ENCODE measurements around the gene TAS2R60. TPM values are rescaled to one million over a fixed set of nuclear protein-coding genes. Genes with fewer than 3 reads are reported as not detected.

TAS2R60 gene
- total RNA-seq, 1 donor, result not detected

GRCh38 chr7:143407287-143408251 lies 35.7 kb upstream of the TAS2R60 start:
- peak; percentile 84 for DNase-seq (ENCODE audit: insufficient read length, low spot score, missing footprints)
- peaks cover 28% of the 10 kb centered on the region for H3K4me1 ChIP-seq (ENCODE audit: insufficient read depth, low read length)
- H3K4me2 ChIP-seq (ENCODE audit: insufficient read depth, low read length), result no peak overlapping the region
- no peak overlapping the region for H3K4me3 ChIP-seq (ENCODE audit: insufficient read depth, low read length)
- no peaks in the 10 kb centered on the region for H3K9me3 ChIP-seq (ENCODE audit: low read depth, low read length)
- H3K27me3 ChIP-seq (ENCODE audit: insufficient read depth, low read length), result no peaks in the 10 kb centered on the region
- H3K79me2 ChIP-seq (ENCODE audit: insufficient read depth, low read length), result no peaks in the 10 kb centered on the region
- no peaks in the 10 kb centered on the region for H3K36me3 ChIP-seq (ENCODE audit: insufficient read depth, low read length)
- no peaks in the 10 kb centered on the region for H4K20me1 ChIP-seq (ENCODE audit: insufficient read depth, low read length)
- no peak overlapping the region for H2AFZ ChIP-seq (ENCODE audit: low read length)
- TF ChIP-seq, protein P1, sequence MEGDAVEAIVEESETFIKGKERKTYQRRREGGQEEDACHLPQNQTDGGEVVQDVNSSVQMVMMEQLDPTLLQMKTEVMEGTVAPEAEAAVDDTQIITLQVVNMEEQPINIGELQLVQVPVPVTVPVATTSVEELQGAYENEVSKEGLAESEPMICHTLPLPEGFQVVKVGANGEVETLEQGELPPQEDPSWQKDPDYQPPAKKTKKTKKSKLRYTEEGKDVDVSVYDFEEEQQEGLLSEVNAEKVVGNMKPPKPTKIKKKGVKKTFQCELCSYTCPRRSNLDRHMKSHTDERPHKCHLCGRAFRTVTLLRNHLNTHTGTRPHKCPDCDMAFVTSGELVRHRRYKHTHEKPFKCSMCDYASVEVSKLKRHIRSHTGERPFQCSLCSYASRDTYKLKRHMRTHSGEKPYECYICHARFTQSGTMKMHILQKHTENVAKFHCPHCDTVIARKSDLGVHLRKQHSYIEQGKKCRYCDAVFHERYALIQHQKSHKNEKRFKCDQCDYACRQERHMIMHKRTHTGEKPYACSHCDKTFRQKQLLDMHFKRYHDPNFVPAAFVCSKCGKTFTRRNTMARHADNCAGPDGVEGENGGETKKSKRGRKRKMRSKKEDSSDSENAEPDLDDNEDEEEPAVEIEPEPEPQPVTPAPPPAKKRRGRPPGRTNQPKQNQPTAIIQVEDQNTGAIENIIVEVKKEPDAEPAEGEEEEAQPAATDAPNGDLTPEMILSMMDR (IDR thresholded peaks at IDR 0.05; ENCODE audit: extremely low read depth, low read depth, low read length), result no peak
- H3K27ac ChIP-seq (ENCODE audit: low read depth, low read length), result no peak overlapping the region

DNA sequence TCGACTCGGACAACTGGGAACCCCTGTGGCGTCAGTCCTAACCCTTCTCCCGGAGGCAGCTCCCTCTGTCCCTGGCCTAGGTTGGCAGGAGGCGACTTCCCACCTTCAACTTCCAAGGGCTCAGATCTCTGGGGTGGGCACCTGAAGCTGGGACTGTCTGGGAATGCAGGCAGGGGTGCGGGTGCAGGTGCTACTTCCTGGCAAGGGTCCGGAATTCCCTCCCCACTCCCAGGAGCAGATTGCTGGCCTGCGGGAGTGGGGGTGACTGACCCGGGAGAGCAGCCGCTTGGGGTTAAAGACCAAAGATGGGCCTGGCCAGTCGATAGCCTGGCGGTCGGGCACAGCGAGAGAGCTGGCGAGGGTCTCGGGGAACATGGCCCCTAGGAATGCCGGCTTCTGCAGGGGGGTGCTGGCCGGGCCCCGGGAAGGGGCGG lies 35.0 kb upstream of the TAS2R60 start:
- Histone ChIP-seq H3K27ac (ENCODE audit: low read depth, low read length) (no peak overlapping the region), H3K4me3 (ENCODE audit: insufficient read depth, low read length) (no peak overlapping the region), H3K79me2 (ENCODE audit: insufficient read depth, low read length) (no peaks in the 10 kb centered on the region), H3K9me3 (ENCODE audit: low read depth, low read length) (no peaks in the 10 kb centered on the region), H3K36me3 (ENCODE audit: insufficient read depth, low read length) (no peaks in the 10 kb centered on the region), H3K27me3 (ENCODE audit: insufficient read depth, low read length) (no peaks in the 10 kb centered on the region), H3K4me1 (ENCODE audit: insufficient read depth, low read length) (peaks cover 28% of the 10 kb centered on the region), H3K4me2 (ENCODE audit: insufficient read depth, low read length) (no peak overlapping the region), H2AFZ (ENCODE audit: low read length) (no peak overlapping the region), H4K20me1 (ENCODE audit: insufficient read depth, low read length) (no peaks in the 10 kb centered on the region)
- no peak for DNase-seq (ENCODE audit: insufficient read length, low spot score, missing footprints)
- TF ChIP-seq, protein P1 (IDR thresholded peaks at IDR 0.05; ENCODE audit: extremely low read depth, low read depth, low read length), result no peak

- no peaks in the 10 kb centered on the region for H3K27me3 ChIP-seq (ENCODE audit: insufficient read depth, low read length)
- peaks cover 28% of the 10 kb centered on the region for H3K4me1 ChIP-seq (ENCODE audit: insufficient read depth, low read length)
- H3K27ac ChIP-seq (ENCODE audit: low read depth, low read length), result no peak within 1 kb of the TSS
- no peaks in the 10 kb centered on the region for H3K36me3 ChIP-seq (ENCODE audit: insufficient read depth, low read length)
- DNase-seq (ENCODE audit: insufficient read length, low spot score, missing footprints), result peak; percentile 87
- no peaks in the 10 kb centered on the region for H3K9me3 ChIP-seq (ENCODE audit: low read depth, low read length)
- TF ChIP-seq, protein P1 (IDR thresholded peaks at IDR 0.05; ENCODE audit: extremely low read depth, low read depth, low read length), result peak; percentile 19
- peak within 1 kb of the TSS; percentile 37 for H3K4me2 ChIP-seq (ENCODE audit: insufficient read depth, low read length)
- no peaks in the 10 kb centered on the region for H3K79me2 ChIP-seq (ENCODE audit: insufficient read depth, low read length)
- no peak within 1 kb of the TSS for H3K4me3 ChIP-seq (ENCODE audit: insufficient read depth, low read length)
- no peaks in the 10 kb centered on the region for H4K20me1 ChIP-seq (ENCODE audit: insufficient read depth, low read length)
- H2AFZ ChIP-seq (ENCODE audit: low read length), result no peak within 1 kb of the TSS
Observed at GRCh38 chr7:143408686-143409561, 34.3 kb upstream of the TAS2R60 start, which contains the start of gene EPHA1. Gene EPHA1, minus strand, starts transcription at chr7:143408856. Its CDS starts 51 bp downstream, at chr7:143408805.
